Smooth muscle cell (in vitro differentiated cells): ENCODE results near the gene RAB20. TPM values are rescaled to one million over a fixed set of nuclear protein-coding genes. Genes with fewer than 3 reads are reported as not detected.

Source experiments
- DNase-seq: peaks from one replicate; lab custom pipeline; 2025; ENCODE audit not compliant: unreplicated experiment; lab: John Stamatoyannopoulos, UW
- H2AFZ ChIP-seq: fragments of 200-600 bp; sonication (generic); 2 replicates; pipeline ENCODE4 v1.6.0; 2016; ENCODE audit warnings: antibody characterized with exemption, low read depth, mild to moderate bottlenecking
- H3F3A ChIP-seq: fragments of 200-600 bp; sonication (generic); 2 replicates; pipeline ENCODE4 v1.6.0; 2017; ENCODE audit warnings: antibody characterized with exemption, low read depth
- H3K27ac ChIP-seq: fragments of 200-600 bp; sonication (generic); 2 replicates; pipeline ENCODE4 v1.5.1; 2016; ENCODE audit warnings: low read depth, mild to moderate bottlenecking
- H3K27me3 ChIP-seq: fragments of 200-600 bp; sonication (generic); 2 replicates; pipeline ENCODE4 v1.6.1; 2016; ENCODE audit warnings: low read depth, mild to moderate bottlenecking
- H3K36me3 ChIP-seq: fragments of 200-600 bp; sonication (generic); 2 replicates; pipeline ENCODE4 v1.5.1; 2016; ENCODE audit warnings: low read depth
- H3K4me1 ChIP-seq: fragments of 200-600 bp; sonication (generic); 2 replicates; pipeline ENCODE4 v1.5.1; 2016; ENCODE audit warnings: low read depth
- H3K4me2 ChIP-seq: fragments of 200-600 bp; sonication (generic); 2 replicates; pipeline ENCODE4 v1.6.0; 2016; ENCODE audit warnings: mild to moderate bottlenecking
- H3K4me3 ChIP-seq: fragments of 200-600 bp; sonication (generic); 2 replicates; pipeline ENCODE4 v1.5.1; 2016; ENCODE audit warnings: mild to moderate bottlenecking
- H3K79me2 ChIP-seq: fragments of 200-600 bp; sonication (generic); 2 replicates; pipeline ENCODE4 v1.6.0; 2016; ENCODE audit warnings: low read depth, mild to moderate bottlenecking
- H3K9ac ChIP-seq: fragments of 200-600 bp; sonication (generic); 2 replicates; pipeline ENCODE4 v1.6.0; 2016; ENCODE audit warnings: low read depth
- H3K9me3 ChIP-seq: fragments of 200-600 bp; sonication (generic); replicated peaks from 2 replicates; pipeline ENCODE4 v1.5.1; 2016; ENCODE audit warnings: low read depth
- H4K20me1 ChIP-seq: fragments of 200-600 bp; sonication (generic); 2 replicates; pipeline ENCODE4 v1.6.0; 2016; ENCODE audit warnings: low read depth
- CTCF ChIP-seq: fragments of 200-600 bp; sonication (generic); IDR thresholded peaks from 2 replicates; pipeline ENCODE4 v1.5.1; 2017; ENCODE audit warnings: borderline replicate concordance, mild to moderate bottlenecking, antibody characterized with exemption; ENCODE audit not compliant: insufficient read depth, poor library complexity, severe bottlenecking
- WGBS: methylation state at CpG from one replicate; pipeline ENCODE4 v1.1.7; 2016; ENCODE audit warnings: low lambda C conversion rate; 5-methylcytosine and 5-hydroxymethylcytosine counted together
- polyA plus RNA-seq: library from polyadenylated mRNA; unstranded; fragments of >200 nt; fragmentation: Nextera tagmentation; extraction: Ambion mirVana; gene quantifications from 2 replicates; pipeline ENCODE4 v1.2.1, GENCODE V29; 2016
- total RNA-seq: library from RNA; depleted of rRNA; stranded (reverse); fragments of >200 nt; gene quantifications from 2 replicates; pipeline ENCODE4 v1.2.3, GENCODE V29; 2014

RAB20 gene
- total and polyA plus RNA-seq, 2 experiments from 2014 or later: 12.9 to 18.0 TPM

GRCh38 chr13:110605132-110605531 is 43.6 kb upstream of the RAB20 start:
- WGBS: 96% methylated on average over 6 of the region's 6 CpGs

GRCh38 chr13:110600980-110601379 is 39.5 kb upstream of the RAB20 start:
- 77% methylated on average over 4 of the region's 4 CpGs for WGBS

More at GRCh38 chr13:110605132-110605531, 43.6 kb upstream of the RAB20 start:
- TF ChIP-seq CTCF: no peak
- H3K4me2 ChIP-seq: no peak overlapping the region
- DNase-seq: no peak
- no peaks in the 10 kb centered on the region for H3F3A ChIP-seq
- no peak overlapping the region for H2AFZ ChIP-seq
- no peaks in the 10 kb centered on the region for H4K20me1 ChIP-seq
- H3K27me3 ChIP-seq: no peaks in the 10 kb centered on the region
- no peak overlapping the region for H3K9ac ChIP-seq
- no peak overlapping the region for H3K27ac ChIP-seq
- no peaks in the 10 kb centered on the region for H3K4me1 ChIP-seq
- no peaks in the 10 kb centered on the region for H3K9me3 ChIP-seq
- H3K4me3 ChIP-seq: no peak overlapping the region
- no peaks in the 10 kb centered on the region for H3K36me3 ChIP-seq
- no peaks in the 10 kb centered on the region for H3K79me2 ChIP-seq

GRCh38 chr13:110600261-110600819 is 38.8 kb upstream of the RAB20 start:
- H4K20me1 ChIP-seq: no peaks in the 10 kb centered on the region
- no peaks in the 10 kb centered on the region for H3K4me1 ChIP-seq
- H3F3A ChIP-seq: no peaks in the 10 kb centered on the region
- no peak overlapping the region for H3K27ac ChIP-seq
- TF ChIP-seq CTCF: no peak
- no peak overlapping the region for H3K4me3 ChIP-seq
- no peak overlapping the region for H2AFZ ChIP-seq
- H3K79me2 ChIP-seq: no peaks in the 10 kb centered on the region
- H3K9me3 ChIP-seq: no peaks in the 10 kb centered on the region
- WGBS: 69% methylated on average over 10 of the region's 10 CpGs
- no peaks in the 10 kb centered on the region for H3K36me3 ChIP-seq
- H3K27me3 ChIP-seq: no peaks in the 10 kb centered on the region
- DNase-seq: no peak
- H3K9ac ChIP-seq: no peak overlapping the region
- H3K4me2 ChIP-seq: no peak overlapping the region

More at GRCh38 chr13:110600980-110601379, 39.5 kb upstream of the RAB20 start:
- Histone ChIP-seq H3K9me3 (no peaks in the 10 kb centered on the region), H2AFZ (no peak overlapping the region), H3K4me3 (no peak overlapping the region), H3F3A (no peaks in the 10 kb centered on the region), H3K9ac (no peak overlapping the region), H3K4me2 (no peak overlapping the region), H3K79me2 (no peaks in the 10 kb centered on the region), H3K36me3 (no peaks in the 10 kb centered on the region), H3K27me3 (no peaks in the 10 kb centered on the region), H3K4me1 (no peaks in the 10 kb centered on the region), H4K20me1 (no peaks in the 10 kb centered on the region), H3K27ac (no peak overlapping the region)
- DNase-seq: no peak
- TF ChIP-seq CTCF: no peak

GRCh38 chr13:110597041-110597689 is 35.6 kb upstream of the RAB20 start:
- TF ChIP-seq CTCF: no peak
- no peak overlapping the region for H2AFZ ChIP-seq
- no peak overlapping the region for H3K4me3 ChIP-seq
- H3K9me3 ChIP-seq: no peaks in the 10 kb centered on the region
- no peaks in the 10 kb centered on the region for H3K79me2 ChIP-seq
- H3K27me3 ChIP-seq: no peaks in the 10 kb centered on the region
- H3K4me2 ChIP-seq: no peak overlapping the region
- no peak overlapping the region for H3K9ac ChIP-seq
- H3K4me1 ChIP-seq: no peaks in the 10 kb centered on the region
- no peaks in the 10 kb centered on the region for H4K20me1 ChIP-seq
- H3K27ac ChIP-seq: no peak overlapping the region
- WGBS: 80% methylated on average over 16 of the region's 16 CpGs
- H3K36me3 ChIP-seq: no peaks in the 10 kb centered on the region
- no peaks in the 10 kb centered on the region for H3F3A ChIP-seq
- DNase-seq: no peak
